Right kidney (tissue), 9 donors: Measurements from ENCODE around the gene ARID4B.
"Not testable (repeated sequence)": the region's sequence is repeated elsewhere in the genome, so short reads cannot be mapped to it uniquely, and the experiment has no call there.

ENCODE experiments used
- DNase-seq: peaks from one replicate; pipeline ENCODE4 v3.0.0-alpha.2; 2016
- long read RNA-seq, 8 donors: transcript quantifications; one replicate each; lab custom pipeline, GENCODE V29; 2026

Gene ARID4B, protein sequence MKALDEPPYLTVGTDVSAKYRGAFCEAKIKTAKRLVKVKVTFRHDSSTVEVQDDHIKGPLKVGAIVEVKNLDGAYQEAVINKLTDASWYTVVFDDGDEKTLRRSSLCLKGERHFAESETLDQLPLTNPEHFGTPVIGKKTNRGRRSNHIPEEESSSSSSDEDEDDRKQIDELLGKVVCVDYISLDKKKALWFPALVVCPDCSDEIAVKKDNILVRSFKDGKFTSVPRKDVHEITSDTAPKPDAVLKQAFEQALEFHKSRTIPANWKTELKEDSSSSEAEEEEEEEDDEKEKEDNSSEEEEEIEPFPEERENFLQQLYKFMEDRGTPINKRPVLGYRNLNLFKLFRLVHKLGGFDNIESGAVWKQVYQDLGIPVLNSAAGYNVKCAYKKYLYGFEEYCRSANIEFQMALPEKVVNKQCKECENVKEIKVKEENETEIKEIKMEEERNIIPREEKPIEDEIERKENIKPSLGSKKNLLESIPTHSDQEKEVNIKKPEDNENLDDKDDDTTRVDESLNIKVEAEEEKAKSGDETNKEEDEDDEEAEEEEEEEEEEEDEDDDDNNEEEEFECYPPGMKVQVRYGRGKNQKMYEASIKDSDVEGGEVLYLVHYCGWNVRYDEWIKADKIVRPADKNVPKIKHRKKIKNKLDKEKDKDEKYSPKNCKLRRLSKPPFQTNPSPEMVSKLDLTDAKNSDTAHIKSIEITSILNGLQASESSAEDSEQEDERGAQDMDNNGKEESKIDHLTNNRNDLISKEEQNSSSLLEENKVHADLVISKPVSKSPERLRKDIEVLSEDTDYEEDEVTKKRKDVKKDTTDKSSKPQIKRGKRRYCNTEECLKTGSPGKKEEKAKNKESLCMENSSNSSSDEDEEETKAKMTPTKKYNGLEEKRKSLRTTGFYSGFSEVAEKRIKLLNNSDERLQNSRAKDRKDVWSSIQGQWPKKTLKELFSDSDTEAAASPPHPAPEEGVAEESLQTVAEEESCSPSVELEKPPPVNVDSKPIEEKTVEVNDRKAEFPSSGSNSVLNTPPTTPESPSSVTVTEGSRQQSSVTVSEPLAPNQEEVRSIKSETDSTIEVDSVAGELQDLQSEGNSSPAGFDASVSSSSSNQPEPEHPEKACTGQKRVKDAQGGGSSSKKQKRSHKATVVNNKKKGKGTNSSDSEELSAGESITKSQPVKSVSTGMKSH (N-terminal part only)
- long read RNA-seq, donor 1, partial matches to known transcripts: 30 of 41 reads
- long read RNA-seq, donor 1, other reads (novel, unspliced or antisense): 10 of 41 reads
- long read RNA-seq, donor 2, full-length matches to known transcripts: 3 of 3 reads
- long read RNA-seq, donor 2, partial matches to known transcripts: 0 of 3 reads
- long read RNA-seq, donor 2, other reads (novel, unspliced or antisense): 0 of 3 reads
- long read RNA-seq, donor 3, partial matches to known transcripts: 0 of 2 reads
- long read RNA-seq, donor 3, other reads (novel, unspliced or antisense): 0 of 2 reads
- long read RNA-seq, donor 4, partial matches to known transcripts: 0 of 5 reads
- long read RNA-seq, donor 4, other reads (novel, unspliced or antisense): 0 of 5 reads
- long read RNA-seq, donor 5, partial matches to known transcripts: 0 of 2 reads
- long read RNA-seq, donor 5, other reads (novel, unspliced or antisense): 0 of 2 reads
- long read RNA-seq, donor 6, partial matches to known transcripts: 19 of 21 reads
- long read RNA-seq, donor 6, other reads (novel, unspliced or antisense): 0 of 21 reads
- long read RNA-seq, donor 7, partial matches to known transcripts: 21 of 24 reads
- long read RNA-seq, donor 7, other reads (novel, unspliced or antisense): 0 of 24 reads
- long read RNA-seq, donor 8, partial matches to known transcripts: 28 of 28 reads
- long read RNA-seq, donor 8, other reads (novel, unspliced or antisense): 0 of 28 reads

DNA sequence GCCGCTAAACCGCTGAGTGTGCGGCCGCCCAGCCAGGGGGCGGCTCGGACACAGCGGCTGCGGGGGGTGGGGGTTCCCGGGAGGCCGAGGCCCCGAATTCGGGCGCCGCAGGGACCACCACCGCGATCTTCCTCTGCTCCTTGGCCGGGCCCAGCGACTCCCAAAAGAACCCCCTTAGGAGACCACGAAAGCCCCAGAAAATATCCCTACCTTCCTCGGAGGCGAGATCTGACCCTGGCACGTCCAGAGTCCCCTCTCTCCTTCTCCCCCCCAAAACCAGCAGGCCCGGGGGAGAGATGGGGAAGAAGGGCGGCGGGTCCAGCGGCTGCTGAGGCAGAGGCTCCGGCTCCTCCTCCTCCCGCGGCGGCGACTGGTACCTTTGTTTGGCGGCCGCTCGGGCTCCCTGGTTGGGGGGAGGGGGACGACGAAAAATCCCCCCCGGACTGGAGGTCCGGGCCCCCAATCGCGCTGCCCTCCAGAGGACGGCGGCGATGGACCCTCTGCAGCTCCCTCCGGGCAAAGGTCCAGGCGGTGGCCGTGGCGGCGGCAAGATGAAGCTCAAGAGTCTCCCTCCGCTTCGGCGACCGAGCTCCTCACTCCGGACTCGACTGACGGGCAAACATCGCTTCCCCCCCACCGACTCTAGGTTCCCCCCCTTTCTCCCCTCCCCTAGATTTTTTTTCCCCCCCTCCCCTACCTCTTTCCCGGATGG lies at the start of gene ARID4B:
ARID4B (minus strand) TSS at position 621 of the 712 bp plus-strand sequence. CDS start 1,260 bp downstream, outside the sequence.
- peak; percentile 96 for DNase-seq

DNA sequence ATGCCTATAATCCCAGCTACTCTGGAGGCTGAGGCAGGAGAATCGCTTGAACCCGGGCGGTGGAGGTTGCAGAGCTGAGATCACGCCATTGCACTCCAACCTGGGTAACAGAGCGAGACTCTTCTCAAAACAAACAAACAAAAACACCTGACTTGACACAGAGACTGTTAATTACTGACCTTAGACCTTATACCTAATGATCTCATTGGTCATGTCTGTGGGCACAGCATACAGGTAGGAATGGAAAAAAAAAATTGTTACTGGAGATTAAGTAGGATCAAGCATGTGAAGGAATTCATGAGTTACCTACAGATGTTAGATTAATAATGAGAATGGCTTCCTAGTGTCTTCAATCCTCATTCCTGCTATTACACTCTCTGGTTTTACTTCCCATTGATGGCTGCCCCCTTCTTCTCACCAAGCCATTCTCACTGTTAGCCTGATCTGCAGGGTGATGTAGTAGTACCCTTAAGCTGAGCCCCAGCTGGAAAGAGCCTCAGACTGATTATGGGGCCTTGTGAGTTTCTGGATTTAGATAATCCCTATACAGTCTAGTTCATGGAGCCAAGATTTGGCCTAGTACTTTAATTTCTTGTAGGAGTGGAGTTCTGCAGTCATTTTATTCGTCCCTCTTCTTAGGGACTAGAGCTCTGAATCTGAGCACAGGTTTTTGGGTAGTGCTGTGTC lies 48.1 kb upstream of the ARID4B start:
- DNase-seq: no peak

DNA sequence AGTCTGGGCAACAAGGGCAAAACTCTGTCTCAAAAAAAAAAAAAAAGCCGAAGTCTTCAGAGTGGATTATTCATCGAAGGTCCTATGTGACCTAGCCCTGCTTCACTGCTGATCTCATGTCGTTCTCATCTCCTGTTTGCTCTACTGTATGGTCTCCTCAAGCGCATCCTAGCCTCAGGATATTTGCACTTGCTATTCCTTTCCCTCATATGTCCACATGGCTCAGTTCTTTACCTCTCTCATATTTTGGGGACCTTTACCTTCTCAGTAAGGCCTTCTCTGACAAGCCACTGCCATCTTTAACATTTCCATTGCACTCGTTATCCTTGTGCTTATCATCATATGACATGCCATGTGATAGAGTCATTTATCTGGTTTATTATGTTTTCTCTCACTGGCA lies 41.8 kb upstream of the ARID4B start:
- DNase-seq: no peak

DNA sequence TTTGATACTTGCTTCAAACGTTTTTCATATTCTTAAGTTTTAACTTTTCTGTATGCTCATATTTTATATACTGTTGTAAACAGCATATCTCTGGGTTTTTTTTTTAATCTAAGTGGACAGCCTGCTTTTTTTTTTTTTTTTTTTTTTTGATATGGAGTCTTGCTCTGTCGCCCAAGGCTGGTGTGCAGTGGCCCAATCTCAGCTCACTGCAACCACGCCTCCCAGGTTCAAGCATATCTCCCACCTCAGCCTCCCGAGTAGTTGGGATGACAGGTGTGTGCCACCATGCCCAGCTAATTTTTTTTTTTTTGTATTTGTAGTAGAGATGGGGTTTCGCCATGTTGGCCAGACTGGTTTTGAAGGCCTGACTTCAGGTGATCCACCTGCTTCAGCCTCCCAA lies 40.4 kb upstream of the ARID4B start:
- DNase-seq: no peak

DNA sequence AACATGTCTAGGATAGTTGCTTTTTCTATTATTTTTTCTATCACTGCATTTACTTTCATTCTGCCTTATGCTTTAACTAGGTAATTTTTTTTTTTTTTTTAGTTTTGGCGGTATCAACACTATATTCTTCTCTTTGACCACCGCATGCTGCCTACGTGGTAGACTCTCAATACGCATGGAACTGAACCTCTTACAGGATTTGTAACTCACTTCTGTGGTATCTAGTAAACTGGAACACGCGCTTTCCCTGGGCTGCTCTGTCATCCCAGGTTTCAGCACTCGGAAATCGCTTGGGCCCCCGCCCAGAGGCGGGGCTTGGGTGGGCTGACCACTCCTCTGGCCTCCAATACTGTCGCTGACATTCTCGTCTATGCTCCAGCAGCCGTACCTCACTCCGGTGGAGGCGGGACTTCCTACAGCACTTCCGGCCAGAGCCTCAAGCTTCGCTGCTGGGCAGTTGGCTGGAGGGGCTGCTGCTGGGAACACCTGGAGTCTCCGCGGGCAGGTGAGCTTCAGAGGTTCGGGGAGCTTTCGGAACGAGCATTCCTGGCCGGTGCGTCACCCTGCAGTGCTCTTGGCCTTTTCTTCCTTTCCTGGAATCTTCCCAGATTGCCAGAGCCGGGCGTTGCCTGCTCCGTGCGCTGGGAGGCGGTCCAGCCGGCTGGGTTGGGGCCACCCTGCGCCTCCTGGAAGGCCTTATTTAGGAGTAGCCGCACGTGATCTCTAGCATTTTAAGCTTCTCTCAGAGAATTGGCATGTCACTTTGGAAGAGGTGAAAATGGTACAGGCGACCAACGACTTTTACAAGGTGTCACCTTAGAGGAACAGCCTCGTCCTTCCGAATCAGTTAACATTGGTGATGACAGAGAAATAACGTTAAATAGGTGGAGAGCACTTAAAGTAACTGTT lies 39.3 kb upstream of the ARID4B start, which contains the start of gene TBCE:
TBCE (plus strand) TSS at position 428 of the 909 bp plus-strand sequence. CDS start 12,623 bp downstream, outside the sequence.
- peak; percentile 93 for DNase-seq

DNA sequence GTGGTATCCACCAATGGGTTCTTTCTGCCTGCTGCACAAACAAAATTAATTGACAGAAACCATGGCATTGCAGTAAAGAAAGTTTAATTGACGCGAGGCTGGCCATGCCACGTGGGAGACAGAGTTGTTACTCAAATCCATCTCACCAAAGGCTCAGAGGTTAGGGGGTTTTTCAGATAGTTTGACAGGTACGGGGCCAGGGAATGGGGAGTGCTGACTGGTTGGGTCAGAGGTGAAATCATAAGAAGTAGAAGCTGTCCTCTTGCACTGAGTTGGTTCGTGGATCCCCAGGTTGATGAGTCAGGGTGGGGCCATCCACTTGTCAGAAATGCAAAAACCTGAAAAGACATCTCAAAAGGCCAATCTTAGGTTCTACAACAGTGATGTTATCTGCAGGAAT lies 38.3 kb upstream of the ARID4B start:
- DNase-seq: no peak

DNA sequence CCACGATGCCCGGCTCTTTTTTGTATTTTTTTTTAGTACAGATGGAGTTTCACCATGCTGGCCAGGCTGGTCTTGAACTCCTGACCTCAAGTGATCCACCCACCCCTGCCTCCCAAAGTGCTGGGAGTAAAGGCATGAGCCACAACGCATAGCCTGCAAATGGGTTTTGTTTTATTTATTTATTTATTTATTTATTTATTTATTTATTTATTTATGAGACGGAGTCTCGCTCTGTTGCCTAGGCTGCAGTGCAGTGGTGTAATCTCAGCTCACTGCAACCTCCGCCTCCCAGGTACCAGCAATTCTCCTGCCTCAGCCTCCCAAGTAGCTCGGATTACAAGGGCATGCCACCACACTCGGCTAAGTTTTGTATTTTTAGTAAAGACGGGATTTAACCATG lies 36.2 kb upstream of the ARID4B start:
- not testable (repeated sequence) for DNase-seq

DNA sequence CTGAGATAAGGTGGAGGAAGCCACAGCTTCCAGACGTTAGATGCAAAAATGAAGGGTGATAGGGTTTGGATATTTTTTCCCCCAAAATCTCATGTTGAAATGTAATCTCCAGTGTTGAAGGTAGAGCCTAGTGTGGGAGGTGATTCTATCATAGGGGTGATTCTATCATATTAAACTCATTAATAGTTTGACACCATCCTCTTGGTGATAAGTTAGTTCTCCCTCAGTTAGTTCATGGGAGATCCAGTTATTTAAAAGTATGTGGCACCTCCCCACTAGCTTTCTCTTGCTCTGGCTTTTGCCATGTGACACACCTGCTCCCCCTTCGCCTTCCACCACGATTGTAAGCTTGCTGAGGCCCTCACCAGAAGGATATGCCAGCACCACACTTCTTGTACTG lies 30.9 kb upstream of the ARID4B start:
- no peak for DNase-seq

DNA sequence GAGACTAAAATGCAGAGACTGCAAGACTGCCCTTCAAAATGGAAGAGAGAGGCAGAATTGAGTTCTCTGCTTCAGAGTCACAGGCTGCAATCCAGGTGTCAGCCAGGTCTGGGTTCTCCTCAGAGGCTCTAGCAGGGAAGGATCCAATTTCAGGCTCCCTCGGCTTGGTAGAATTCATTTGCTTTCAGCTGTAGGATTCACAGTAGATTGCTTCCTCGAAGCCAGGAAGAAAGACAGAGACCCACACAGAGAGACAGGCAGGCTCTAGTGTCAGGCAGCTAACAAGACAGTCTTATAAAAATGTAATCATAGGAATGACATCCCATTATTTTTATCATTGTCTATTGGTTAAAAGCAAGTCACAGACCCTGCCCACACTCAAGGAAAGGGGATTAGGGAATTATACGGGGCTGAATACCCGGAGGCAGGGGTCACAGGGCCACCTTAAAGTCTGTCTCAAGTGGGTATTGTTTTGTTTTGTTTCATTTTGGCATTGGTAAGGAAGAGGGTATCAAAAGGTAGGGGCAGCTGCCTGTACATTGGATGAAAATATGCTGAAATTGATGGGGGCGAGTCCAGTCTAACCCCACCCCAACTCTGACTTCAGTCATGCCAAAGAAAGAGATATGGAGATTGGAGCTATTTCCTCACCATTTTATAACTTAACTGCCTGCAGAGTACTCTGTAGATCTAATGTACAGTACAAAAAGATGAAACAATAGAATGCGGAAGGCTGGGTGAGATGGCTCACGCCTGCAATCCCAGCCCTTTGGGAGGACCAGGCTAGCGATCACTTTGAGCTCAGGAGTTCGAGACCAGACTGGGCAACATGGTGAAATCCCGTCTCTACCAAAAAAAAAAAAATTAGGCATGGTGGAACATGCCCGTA lies 29.8 kb upstream of the ARID4B start:
- DNase-seq: no peak

DNA sequence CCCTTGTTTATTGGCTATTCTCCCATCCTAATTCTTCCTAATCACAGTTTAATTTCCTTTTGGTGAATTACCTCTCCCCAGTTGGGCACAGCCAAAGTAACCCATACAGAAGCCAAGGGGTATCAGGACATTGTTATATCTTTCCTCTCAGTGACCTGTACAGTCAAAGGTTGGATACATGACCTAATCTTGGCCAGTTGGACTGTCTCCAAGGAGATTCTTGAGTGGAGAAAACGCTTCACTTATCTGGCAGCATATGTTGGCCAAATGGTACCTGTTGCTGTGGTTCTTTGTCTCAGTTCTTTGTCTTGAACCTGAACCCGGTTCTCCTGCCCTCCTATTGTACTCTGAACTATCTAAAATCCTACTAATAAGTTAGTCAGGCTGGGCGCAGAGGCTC lies 23.9 kb upstream of the ARID4B start:
- DNase-seq: no peak

DNA sequence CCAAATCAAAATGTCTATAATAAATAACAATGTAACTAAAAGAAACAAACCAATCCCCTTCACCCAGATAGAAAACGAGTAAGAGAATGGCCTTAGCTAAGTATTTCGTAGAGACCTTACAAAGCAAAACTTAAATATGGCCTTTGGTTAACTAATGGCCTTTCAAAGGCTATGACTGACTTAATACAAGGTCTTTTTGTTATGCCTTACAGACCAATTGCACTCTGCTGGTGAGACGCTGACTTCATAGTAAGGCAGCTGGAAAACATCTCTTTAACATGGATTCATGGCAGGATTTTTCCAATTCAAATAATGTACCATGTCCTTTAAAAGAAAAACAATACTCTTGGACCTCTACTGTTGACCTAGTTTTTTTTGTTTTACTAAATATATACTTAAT lies 23.5 kb upstream of the ARID4B start:
- no peak for DNase-seq

DNA sequence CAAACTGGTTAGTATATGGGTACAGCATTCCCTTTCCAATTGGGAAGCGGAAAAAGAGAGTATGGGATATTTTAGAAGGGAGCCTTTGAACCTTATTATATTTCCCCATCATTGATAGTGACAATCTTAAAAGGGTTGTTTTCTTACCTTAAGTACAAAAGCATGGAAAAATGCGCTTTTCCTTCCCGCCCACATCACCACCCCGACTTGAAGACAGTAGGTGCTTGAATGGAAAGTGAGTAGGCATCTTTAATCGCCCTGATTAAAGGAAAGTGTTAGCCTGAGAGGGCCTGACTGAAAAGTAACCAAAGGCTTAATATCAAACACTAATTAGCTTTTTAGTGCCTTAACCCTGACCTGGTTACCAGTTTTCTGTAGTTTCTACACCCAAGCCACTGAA lies 15.7 kb upstream of the ARID4B start:
- DNase-seq: no peak

DNA sequence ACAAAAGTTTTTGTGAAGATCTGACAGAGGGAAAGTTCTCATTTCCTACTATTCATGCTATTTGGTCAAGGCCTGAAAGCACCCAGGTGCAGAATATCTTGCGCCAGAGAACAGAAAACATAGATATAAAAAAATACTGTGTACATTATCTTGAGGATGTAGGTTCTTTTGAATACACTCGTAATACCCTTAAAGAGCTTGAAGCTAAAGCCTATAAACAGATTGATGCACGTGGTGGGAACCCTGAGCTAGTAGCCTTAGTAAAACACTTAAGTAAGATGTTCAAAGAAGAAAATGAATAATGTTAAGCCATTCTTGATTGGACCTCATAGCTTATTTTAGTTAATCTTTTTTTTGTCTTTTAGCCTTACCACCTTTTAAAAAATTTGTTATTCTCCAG lies 14.5 kb upstream of the ARID4B start:
- DNase-seq: no peak

DNA sequence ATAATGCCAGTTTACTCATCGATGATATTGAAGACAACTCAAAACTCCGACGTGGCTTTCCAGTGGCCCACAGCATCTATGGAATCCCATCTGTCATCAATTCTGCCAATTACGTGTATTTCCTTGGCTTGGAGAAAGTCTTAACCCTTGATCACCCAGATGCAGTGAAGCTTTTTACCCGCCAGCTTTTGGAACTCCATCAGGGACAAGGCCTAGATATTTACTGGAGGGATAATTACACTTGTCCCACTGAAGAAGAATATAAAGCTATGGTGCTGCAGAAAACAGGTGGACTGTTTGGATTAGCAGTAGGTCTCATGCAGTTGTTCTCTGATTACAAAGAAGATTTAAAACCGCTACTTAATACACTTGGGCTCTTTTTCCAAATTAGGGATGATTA lies 14.1 kb upstream of the ARID4B start:
- no peak for DNase-seq

DNA sequence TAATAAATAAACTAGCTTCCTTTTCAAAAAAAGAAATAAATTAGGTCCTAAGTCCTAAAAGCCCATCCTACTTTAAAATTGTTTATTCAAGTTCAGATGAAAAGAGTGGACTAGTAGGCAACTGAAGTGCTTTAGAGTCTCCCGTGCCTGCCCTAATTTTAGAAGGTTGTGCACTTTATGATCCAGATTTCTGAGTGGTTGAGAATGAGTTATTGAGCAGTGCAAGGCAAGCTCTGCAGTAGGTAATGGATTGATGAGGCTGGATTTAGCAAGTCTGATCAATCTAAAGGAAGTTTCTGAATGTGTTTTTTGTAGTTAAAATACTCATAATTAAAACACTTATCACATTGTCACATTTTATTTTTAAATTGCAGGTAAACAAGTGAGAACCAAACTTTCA lies 13.4 kb upstream of the ARID4B start:
- DNase-seq: no peak

DNA sequence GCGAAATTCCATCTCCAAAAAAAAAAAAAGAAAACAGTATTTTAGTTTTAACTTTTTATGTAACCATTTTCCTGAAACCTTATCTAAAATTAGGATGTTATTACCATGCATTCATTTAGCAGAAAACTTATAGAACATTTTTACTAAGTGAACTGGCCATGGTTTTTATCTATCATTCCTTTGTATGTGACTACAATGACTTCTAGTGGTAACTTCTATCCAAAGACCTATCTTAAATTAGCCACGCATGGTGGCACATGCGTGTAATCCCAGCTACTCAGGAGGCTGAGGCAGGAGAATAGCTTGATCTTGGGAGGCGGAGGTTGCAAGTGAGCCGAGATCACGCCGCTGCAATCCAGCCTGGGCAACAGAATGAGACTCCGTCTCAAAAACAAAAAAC lies 11.8 kb upstream of the ARID4B start:
- no peak for DNase-seq

DNA sequence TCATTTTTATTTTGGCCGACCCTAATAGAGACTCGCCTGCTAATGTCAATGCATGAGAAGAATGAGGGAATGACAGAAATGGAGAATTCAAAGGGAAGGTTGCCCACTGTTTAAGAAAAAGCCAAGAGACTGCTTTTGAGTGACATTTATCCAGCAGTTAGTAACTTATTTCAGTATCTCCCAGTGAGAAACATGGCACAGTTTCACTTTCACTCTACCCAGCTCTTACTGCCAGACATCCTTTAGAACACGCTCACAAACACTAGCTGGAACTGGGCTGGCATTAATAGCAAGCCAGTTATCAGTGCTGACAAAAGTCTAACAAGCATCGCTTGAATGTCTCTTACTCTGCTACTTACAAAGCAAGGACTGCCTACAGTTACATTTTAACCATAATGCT lies 8.9 kb upstream of the ARID4B start:
- DNase-seq: no peak

DNA sequence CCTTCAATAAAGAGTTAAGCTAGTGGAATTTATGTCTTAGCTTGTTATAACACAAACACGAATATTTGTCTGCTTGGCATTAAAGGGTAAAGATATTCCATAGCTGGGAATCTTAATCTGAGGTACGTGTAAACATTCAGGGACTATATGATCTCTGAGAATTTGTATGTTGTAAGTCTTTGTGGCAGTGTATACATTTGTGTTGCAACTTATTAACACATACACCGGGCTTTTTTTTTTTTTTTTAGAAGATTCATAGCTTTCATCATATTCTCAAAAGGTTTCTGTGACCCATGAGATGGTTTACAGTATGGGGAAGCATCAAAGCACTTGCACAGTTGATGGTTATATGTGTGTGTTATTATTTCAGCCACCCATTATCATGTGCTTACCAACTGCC lies 3.4 kb upstream of the ARID4B start:
- DNase-seq: no peak
